Measurements from ENCODE around the gene GYG2.

The GYG2 gene

GRCh38 chrX:2841537-2841936 is 12.8 kb downstream of the GYG2 start (continued):
- TF ChIP-seq ZNF132 (tag by site-specific recombination; IDR thresholded peaks at IDR 0.05; ENCODE audit: borderline replicate concordance) (no peak), REST (tag by site-specific recombination; IDR thresholded peaks at IDR 0.05) (no peak), GLI2 (tag by site-specific recombination; IDR thresholded peaks at IDR 0.05; ENCODE audit: borderline replicate concordance, low read depth) (no peak), ZBTB8A (tag by site-specific recombination; IDR thresholded peaks at IDR 0.05) (no peak), ZNF623 (tag by site-specific recombination; IDR thresholded peaks at IDR 0.05) (no peak), ZNF175 (tag by site-specific recombination; IDR thresholded peaks at IDR 0.05) (no peak), SETDB1 (IDR thresholded peaks at IDR 0.05; ENCODE audit: insufficient read length, low read length) (no peak), ZNF335 (tag by site-specific recombination; conservative IDR thresholded peaks at IDR 0.05) (no peak), ZNF37A (tag by site-specific recombination; IDR thresholded peaks at IDR 0.05) (no peak), WT1 (tag by site-specific recombination; IDR thresholded peaks at IDR 0.05) (no peak)

- no peak overlapping the region for H3K4me3 ChIP-seq (ENCODE audit: low read depth, low read length)
- CTCF ChIA-PET: no interaction called here
- POLR2A ChIA-PET: no interaction called here
- H3K27ac ChIP-seq (ENCODE audit: extremely low read depth, low read depth, low read length): no peak overlapping the region
- H3K36me3 ChIP-seq (ENCODE audit: control insufficient read depth in 2 of 2, insufficient read depth in 1 of 2, low read length in 2 of 2): peaks cover 0 to 16% of the 10 kb centered on the region in 2 experiments; a peak in 1 of 3 replicates
- H3K4me1 ChIP-seq (ENCODE audit: control insufficient read depth, insufficient read depth, low read length): no peaks in the 10 kb centered on the region
- TF ChIP-seq ZNF549 (tag by site-specific recombination; IDR thresholded peaks at IDR 0.05): no peak
- TF ChIP-seq PRDM2 (tag by site-specific recombination; IDR thresholded peaks at IDR 0.05; ENCODE audit: borderline replicate concordance): no peak
- no peak for TF ChIP-seq ZNF658 (tag by site-specific recombination; IDR thresholded peaks at IDR 0.05)
- TF ChIP-seq ZNF311 (tag by site-specific recombination; IDR thresholded peaks at IDR 0.05; ENCODE audit: borderline replicate concordance): no peak
- H3K9me3 ChIP-seq (ENCODE audit: control insufficient read depth, insufficient read depth, low read depth, low read length): no peaks in the 10 kb centered on the region
Measured at GRCh38 chrX:2846992-2847391, 18.3 kb downstream of the GYG2 start.

GRCh38 chrX:2848871-2849301 is 20.2 kb downstream of the GYG2 start:
- no peak overlapping the region for H3K4me3 ChIP-seq (ENCODE audit: low read depth, low read length)
- H3K36me3 ChIP-seq (ENCODE audit: control insufficient read depth in 2 of 2, insufficient read depth in 1 of 2, low read length in 2 of 2): peaks cover 0 to 11% of the 10 kb centered on the region in 2 experiments; a peak in 1 of 3 replicates
- CTCF ChIA-PET: no interaction called here
- H3K9me3 ChIP-seq (ENCODE audit: control insufficient read depth, insufficient read depth, low read depth, low read length): no peaks in the 10 kb centered on the region; the same call in 1 of the 2 replicates
- H3K4me1 ChIP-seq (ENCODE audit: control insufficient read depth, insufficient read depth, low read length): no peaks in the 10 kb centered on the region
- POLR2A ChIA-PET: no interaction called here
- no peak overlapping the region for H3K27ac ChIP-seq (ENCODE audit: extremely low read depth, low read depth, low read length)
- TF ChIP-seq ZNF571 (tag by site-specific recombination; IDR thresholded peaks at IDR 0.05) (no peak), ZNF555 (tag by site-specific recombination; conservative IDR thresholded peaks at IDR 0.05) (no peak), BCL11A (tag by site-specific recombination; IDR thresholded peaks at IDR 0.05; ENCODE audit: low read depth) (no peak), ZNF513 (tag by site-specific recombination; IDR thresholded peaks at IDR 0.05) (no peak), ZFHX2 (tag by site-specific recombination; conservative IDR thresholded peaks at IDR 0.05) (no peak), ZNF132 (tag by site-specific recombination; IDR thresholded peaks at IDR 0.05; ENCODE audit: borderline replicate concordance) (no peak), ZNF404 (tag by site-specific recombination; IDR thresholded peaks at IDR 0.05) (no peak), SCRT1 (tag by site-specific recombination; IDR thresholded peaks at IDR 0.05; ENCODE audit: borderline replicate concordance) (no peak), ZNF791 (tag by site-specific recombination; IDR thresholded peaks at IDR 0.05) (no peak), BCL11B (tag by site-specific recombination; IDR thresholded peaks at IDR 0.05; ENCODE audit: low read depth) (no peak), ZNF664 (tag by site-specific recombination; IDR thresholded peaks at IDR 0.05) (no peak), ZNF24 (tag by site-specific recombination; IDR thresholded peaks at IDR 0.05) (no peak)

Data from HEK293 (cell line).